Mucosa of stomach (tissue), 1 donor: ENCODE results near the gene ALDH3B2.

Experiments
- H3K27me3 ChIP-seq: one replicate; pipeline ENCODE4 v1.7.0; 2013; ENCODE audit warnings: mild to moderate bottlenecking, low read length; ENCODE audit not compliant: control insufficient read depth, insufficient read depth
- H3K36me3 ChIP-seq: one replicate; pipeline ENCODE4 v1.7.0; 2013; ENCODE audit warnings: low read length; ENCODE audit not compliant: control insufficient read depth, insufficient read depth
- H3K4me1 ChIP-seq: one replicate; pipeline ENCODE4 v1.7.0; 2013; ENCODE audit warnings: mild to moderate bottlenecking, low read length; ENCODE audit not compliant: control insufficient read depth, insufficient read depth
- H3K4me3 ChIP-seq: one replicate; pipeline ENCODE4 v1.7.0; 2013; ENCODE audit warnings: low read length
- H3K9ac ChIP-seq: one replicate; pipeline ENCODE4 v1.7.0; 2013; ENCODE audit warnings: mild to moderate bottlenecking, low read length, moderate library complexity
- H3K9me3 ChIP-seq: one replicate; pipeline ENCODE4 v1.7.0; 2013; ENCODE audit warnings: mild to moderate bottlenecking, low read length, moderate library complexity; ENCODE audit not compliant: control insufficient read depth
- donor health status: Pancreatic carcinoma.

The ALDH3B2 gene

GRCh38 chr11:67616431-67617242 is 57.8 kb downstream of the ALDH3B2 start:
- Histone ChIP-seq H3K27me3 (peaks cover 18% of the 10 kb centered on the region), H3K36me3 (no peaks in the 10 kb centered on the region), H3K4me1 (peaks cover 21% of the 10 kb centered on the region), H3K9ac (no peak overlapping the region), H3K4me3 (no peak overlapping the region), H3K9me3 (no peaks in the 10 kb centered on the region)

- Histone ChIP-seq H3K36me3 (no peaks in the 10 kb centered on the region), H3K9me3 (no peaks in the 10 kb centered on the region), H3K9ac (no peak overlapping the region), H3K4me3 (no peak overlapping the region), H3K27me3 (peaks cover 18% of the 10 kb centered on the region), H3K4me1 (peaks cover 21% of the 10 kb centered on the region)
Observed at GRCh38 chr11:67615728-67616430, 58.5 kb downstream of the ALDH3B2 start.

- Histone ChIP-seq H3K4me1 (peaks cover 21% of the 10 kb centered on the region), H3K36me3 (peaks cover 8% of the 10 kb centered on the region), H3K9me3 (no peaks in the 10 kb centered on the region), H3K9ac (peak overlapping the region; percentile 75), H3K27me3 (peaks cover 18% of the 10 kb centered on the region), H3K4me3 (no peak overlapping the region)
Observed at GRCh38 chr11:67614730-67615714, 59.4 kb downstream of the ALDH3B2 start.

GRCh38 chr11:67613960-67614715 is 60.3 kb downstream of the ALDH3B2 start:
- peaks cover 9% of the 10 kb centered on the region for H3K36me3 ChIP-seq
- peaks cover 18% of the 10 kb centered on the region for H3K27me3 ChIP-seq
- H3K4me3 ChIP-seq, result peak overlapping the region; percentile 31
- peaks cover 21% of the 10 kb centered on the region for H3K4me1 ChIP-seq
- peak overlapping the region; percentile 75 for H3K9ac ChIP-seq
- H3K9me3 ChIP-seq, result no peaks in the 10 kb centered on the region

GRCh38 chr11:67613313-67613959 is 61.0 kb downstream of the ALDH3B2 start:
- no peaks in the 10 kb centered on the region for H3K9me3 ChIP-seq
- H3K36me3 ChIP-seq, result peaks cover 9% of the 10 kb centered on the region
- peak overlapping the region; percentile 75 for H3K9ac ChIP-seq
- H3K4me1 ChIP-seq, result peaks cover 21% of the 10 kb centered on the region
- H3K27me3 ChIP-seq, result peaks cover 18% of the 10 kb centered on the region
- peak overlapping the region; percentile 31 for H3K4me3 ChIP-seq

GRCh38 chr11:67612751-67613150 is 61.7 kb downstream of the ALDH3B2 start:
- peaks cover 9% of the 10 kb centered on the region for H3K36me3 ChIP-seq
- no peak overlapping the region for H3K4me3 ChIP-seq
- no peaks in the 10 kb centered on the region for H3K9me3 ChIP-seq
- no peak overlapping the region for H3K9ac ChIP-seq
- H3K4me1 ChIP-seq, result peaks cover 28% of the 10 kb centered on the region
- peaks cover 18% of the 10 kb centered on the region for H3K27me3 ChIP-seq
